CD4-positive, alpha-beta T cell (primary cell): ENCODE results near the gene ZEB2. TPM values are rescaled to one million over a fixed set of nuclear protein-coding genes. Genes with fewer than 3 reads are reported as not detected.
A peak's percentile ranks its signal among the peaks of the same experiment; 100 is the strongest.

Experiments
- ATAC-seq: fragments of 200-7000 bp; cut with Tn5 transposase; one replicate; pipeline ENCODE4 v1.10.0; 2022; ENCODE audit warnings: mild to moderate bottlenecking; ENCODE audit not compliant: poor library complexity
- CTCF ChIA-PET: fragments of 350-600 bp; sonication (Branson Sonifier 250); formaldehyde crosslinking; loops from one replicate; lab custom pipeline; 2021; ENCODE audit warnings: antibody characterized with exemption, inconsistent platforms; lab: Charles Lee
- POLR2A ChIA-PET: fragments of 350-600 bp; sonication (Branson Sonifier 250); formaldehyde crosslinking; loops from one replicate; lab custom pipeline; 2021; ENCODE audit warnings: antibody characterized with exemption, inconsistent platforms; lab: Charles Lee
- DNase-seq, 14 experiments: peaks; one replicate each; pipeline ENCODE4 v3.0.0-alpha.2; 2013 to 2020; ENCODE audit warnings: mixed read lengths in 2 of 14
- H3K27ac ChIP-seq, 2 donors: one replicate each; pipeline versions ENCODE4 v1.5.1 to v1.7.0; 2013; ENCODE audit warnings: low read length in 2 of 2, low read depth in 1 of 2, mild to moderate bottlenecking in 1 of 2
- H3K27me3 ChIP-seq, 2 experiments: 1 replicate in 1 of 2; 2 replicates in 1 of 2; pipeline versions ENCODE4 v1.6.1 to v1.7.0; 2013; ENCODE audit warnings: low read length in 2 of 2, control low read depth in 1 of 2, mild to moderate bottlenecking in 1 of 2, moderate library complexity in 1 of 2; ENCODE audit not compliant: insufficient read depth in 2 of 2, control insufficient read depth in 1 of 2
- H3K36me3 ChIP-seq: one replicate; pipeline ENCODE4 v1.6.1; 2013; ENCODE audit warnings: low read length, control low read depth; ENCODE audit not compliant: insufficient read depth
- H3K4me1 ChIP-seq: one replicate; pipeline ENCODE4 v1.6.1; 2013; ENCODE audit warnings: low read length, control low read depth; ENCODE audit not compliant: insufficient read depth
- H3K4me3 ChIP-seq: one replicate; pipeline ENCODE4 v1.5.1; 2013; ENCODE audit warnings: mild to moderate bottlenecking, low read length, moderate library complexity
- H3K9me3 ChIP-seq, 2 experiments: 1 replicate in 1 of 2; 2 replicates in 1 of 2; pipeline versions ENCODE4 v1.6.1 to v1.7.0; 2013; ENCODE audit warnings: low read length in 2 of 2, mild to moderate bottlenecking in 2 of 2, control low read depth in 1 of 2, moderate library complexity in 1 of 2; ENCODE audit not compliant: control insufficient read depth in 1 of 2, insufficient read depth in 1 of 2
- H3K27ac Mint-ChIP-seq: one replicate; pipeline ENCODE4 v1.8.0; 2020; ENCODE audit warnings: mixed read lengths
- H3K27me3 Mint-ChIP-seq: one replicate; pipeline ENCODE4 v1.8.0; 2021; ENCODE audit warnings: mixed read lengths
- H3K36me3 Mint-ChIP-seq: one replicate; pipeline ENCODE4 v1.8.0; 2021; ENCODE audit warnings: low read depth, mixed read lengths
- H3K4me1 Mint-ChIP-seq: one replicate; pipeline ENCODE4 v1.8.0; 2021; ENCODE audit warnings: low read depth, mixed read lengths
- H3K4me3 Mint-ChIP-seq: one replicate; pipeline ENCODE4 v1.8.0; 2020; ENCODE audit warnings: mild to moderate bottlenecking, mixed read lengths
- H3K9me3 Mint-ChIP-seq: one replicate; pipeline ENCODE4 v1.8.0; 2020; ENCODE audit warnings: mixed read lengths
- CTCF ChIP-seq: fragments of 200-600 bp; IDR thresholded peaks from one replicate; pipeline ENCODE4 v1.8.0; 2022; ENCODE audit warnings: antibody characterized with exemption, mild to moderate bottlenecking
- intact Hi-C, 2 experiments: fragments of 100-400 bp; cut with DNase I in 1 of 2; cut with micrococcal nuclease in 1 of 2; formaldehyde crosslinking; loops; one replicate each; pipeline versions ENCODE4 v1.15.1 to v1.9.0; 2023 to 2025; cut with DNase I, micrococcal nuclease
- total RNA-seq, 174 experiments: library from RNA in 2 of 174; stranded (reverse) in 2 of 174; gene quantifications; one replicate each; pipeline ENCODE4 v1.2.3 and lab custom pipeline; 2021 to 2026

The ZEB2 gene
- total RNA-seq, 2 experiments from 2014 or later: 12.3 to 13.4 TPM

- Mint-ChIP-seq H3K27ac (no peak overlapping the region), H3K36me3 (peaks cover 5% of the 10 kb centered on the region), H3K27me3 (peaks cover 48% of the 10 kb centered on the region), H3K4me1 (peaks cover 6% of the 10 kb centered on the region), H3K9me3 (no peaks in the 10 kb centered on the region), H3K4me3 (peak overlapping the region; percentile 84)
- H3K27ac ChIP-seq: no peak overlapping the region
- ATAC-seq: peak; percentile 22
- no peaks in the 10 kb centered on the region for H3K36me3 ChIP-seq
- intact Hi-C loops: loop anchor here (10.0 kb wide), 2 partner anchors 181 to 331 kb away; a partner anchor contains a TSS
- H3K4me3 ChIP-seq: peak overlapping the region; percentile 59
- H3K27me3 ChIP-seq: peaks cover 46 to 67% of the 10 kb centered on the region in 2 experiments
- no peak for TF ChIP-seq CTCF
- CTCF ChIA-PET: no interaction called here
- peaks cover 34% of the 10 kb centered on the region for H3K4me1 ChIP-seq
- POLR2A ChIA-PET: no interaction called here
- DNase-seq: peak in 4 of 14 experiments; percentile 14 to 68 (median 60)
- no peaks in the 10 kb centered on the region for H3K9me3 ChIP-seq
These were observed 4.1 kb downstream of the ZEB2 start for GRCh38 chr2:144515696-144516410.

GRCh38 chr2:144515099-144515695 lies 4.7 kb downstream of the ZEB2 start:
- TF ChIP-seq CTCF: no peak
- Histone ChIP-seq H3K4me1 (peaks cover 38% of the 10 kb centered on the region), H3K4me3 (peak overlapping the region; percentile 59), H3K27me3 (peaks cover 42 to 62% of the 10 kb centered on the region in 2 experiments), H3K9me3 (no peaks in the 10 kb centered on the region), H3K36me3 (no peaks in the 10 kb centered on the region), H3K27ac (no peak overlapping the region)
- Mint-ChIP-seq H3K27me3 (peaks cover 55% of the 10 kb centered on the region), H3K9me3 (no peaks in the 10 kb centered on the region), H3K27ac (no peak overlapping the region), H3K4me3 (peak overlapping the region; percentile 84), H3K4me1 (peaks cover 6% of the 10 kb centered on the region), H3K36me3 (peaks cover 5% of the 10 kb centered on the region)
- DNase-seq: no peak
- POLR2A ChIA-PET: no interaction called here
- intact Hi-C loops: loop anchor here (10.0 kb wide), 2 partner anchors 180 to 330 kb away; a partner anchor contains a TSS
- CTCF ChIA-PET: no interaction called here
- no peak for ATAC-seq

GRCh38 chr2:144514616-144515091 lies 5.3 kb downstream of the ZEB2 start:
- Histone ChIP-seq H3K4me1 (peaks cover 33% of the 10 kb centered on the region), H3K4me3 (peak overlapping the region; percentile 59), H3K9me3 (no peaks in the 10 kb centered on the region), H3K27me3 (peaks cover 39 to 57% of the 10 kb centered on the region in 2 experiments), H3K27ac (no peak overlapping the region), H3K36me3 (no peaks in the 10 kb centered on the region)
- no peak for DNase-seq
- ChIA-PET CTCF (no interaction called here), POLR2A (no interaction called here)
- no peak for ATAC-seq
- Mint-ChIP-seq H3K27ac (no peak overlapping the region), H3K27me3 (peaks cover 56% of the 10 kb centered on the region), H3K4me3 (no peak overlapping the region), H3K9me3 (no peaks in the 10 kb centered on the region), H3K4me1 (peaks cover 6% of the 10 kb centered on the region), H3K36me3 (peaks cover 5% of the 10 kb centered on the region)
- intact Hi-C loops: loop anchor here (10.0 kb wide), 2 partner anchors 180 to 330 kb away; a partner anchor contains a TSS
- no peak for TF ChIP-seq CTCF
